Right kidney (tissue), 1 donor: Measurements from ENCODE around the gene RTN4RL1.

Experiments used
- DNase-seq: peaks from one replicate; pipeline ENCODE4 v3.0.0-alpha.2; 2016

Gene RTN4RL1

GRCh38 chr17:2047590-2047989 is 22.5 kb upstream of the RTN4RL1 start:
- no peak for DNase-seq

- no peak for DNase-seq
Observed at GRCh38 chr17:2044263-2044894, 19.2 kb upstream of the RTN4RL1 start.

GRCh38 chr17:2043785-2044184 is 18.7 kb upstream of the RTN4RL1 start:
- DNase-seq, result no peak

GRCh38 chr17:2042933-2043332 is 17.8 kb upstream of the RTN4RL1 start:
- DNase-seq, result no peak

GRCh38 chr17:2042390-2042847 is 17.3 kb upstream of the RTN4RL1 start:
- DNase-seq, result no peak

- peak; percentile 96 for DNase-seq
Observed at GRCh38 chr17:2041561-2042389, 16.6 kb upstream of the RTN4RL1 start, which contains the start of gene OVCA2. Gene OVCA2, plus strand, starts transcription at chr17:2042022. Its CDS starts 26 bp downstream, at chr17:2042048.

- no peak for DNase-seq
Observed at GRCh38 chr17:2040942-2041560, 15.9 kb upstream of the RTN4RL1 start.

- no peak for DNase-seq
Observed at GRCh38 chr17:2040219-2040827, 15.2 kb upstream of the RTN4RL1 start.

GRCh38 chr17:2037155-2037554 is 12.0 kb upstream of the RTN4RL1 start:
- no peak for DNase-seq

- DNase-seq, result no peak
Observed at GRCh38 chr17:2035541-2036488, 10.7 kb upstream of the RTN4RL1 start.

- DNase-seq, result no peak
Observed at GRCh38 chr17:2034806-2035540, 9.8 kb upstream of the RTN4RL1 start.

- DNase-seq, result no peak
Observed at GRCh38 chr17:2034157-2034556, 9.0 kb upstream of the RTN4RL1 start.

GRCh38 chr17:2033153-2033552 is 8.0 kb upstream of the RTN4RL1 start:
- DNase-seq, result no peak

GRCh38 chr17:2030779-2031163 is 5.6 kb upstream of the RTN4RL1 start:
- DNase-seq, result no peak

- peak; percentile 77 for DNase-seq
Observed at GRCh38 chr17:2029911-2030778, 5.0 kb upstream of the RTN4RL1 start, which contains the start of gene DPH1. Gene DPH1, plus strand, starts transcription at chr17:2030153. Its CDS starts 17 bp downstream, at chr17:2030170.

- no peak for DNase-seq
Observed at GRCh38 chr17:2028737-2029136, 3.6 kb upstream of the RTN4RL1 start.

GRCh38 chr17:2028234-2028614 is 3.1 kb upstream of the RTN4RL1 start:
- no peak for DNase-seq

GRCh38 chr17:2027528-2028233 is 2.5 kb upstream of the RTN4RL1 start:
- no peak for DNase-seq
